ENCODE results near the gene RNASE13.

RNASE13 gene

GRCh38 chr14:21034707-21035106, at the start of gene RNASE13:
Gene RNASE13, minus strand, starts transcription at chr14:21034807. Its CDS starts 519 bp downstream, at chr14:21034288.
- no peak for DNase-seq

GRCh38 chr14:21084396-21084795, 49.8 kb upstream of the RNASE13 start:
- no peak for DNase-seq

GRCh38 chr14:21083565-21084325, 49.1 kb upstream of the RNASE13 start:
- DNase-seq = no peak

GRCh38 chr14:21081521-21082142, 47.0 kb upstream of the RNASE13 start:
- no peak for DNase-seq

- DNase-seq = no peak
These were observed 44.1 kb upstream of the RNASE13 start for GRCh38 chr14:21078726-21079125.

GRCh38 chr14:21078287-21078686, 43.7 kb upstream of the RNASE13 start:
- DNase-seq = no peak

GRCh38 chr14:21077672-21078071, 43.1 kb upstream of the RNASE13 start:
- no peak for DNase-seq

- no peak for DNase-seq
These were observed 41.3 kb upstream of the RNASE13 start for GRCh38 chr14:21075719-21076437.

- DNase-seq = no peak
These were observed 40.0 kb upstream of the RNASE13 start for GRCh38 chr14:21074398-21075272.

- no peak for DNase-seq
These were observed 39.3 kb upstream of the RNASE13 start for GRCh38 chr14:21073921-21074320.

- DNase-seq = no peak
These were observed 38.3 kb upstream of the RNASE13 start for GRCh38 chr14:21072781-21073339.

GRCh38 chr14:21072031-21072473, 37.4 kb upstream of the RNASE13 start:
- no peak for DNase-seq

GRCh38 chr14:21071225-21072030, 36.8 kb upstream of the RNASE13 start:
- DNase-seq = peak; percentile 59

GRCh38 chr14:21070610-21071224, 36.1 kb upstream of the RNASE13 start:
- no peak for DNase-seq

- no peak for DNase-seq
These were observed 35.5 kb upstream of the RNASE13 start, which contains the start of gene ARHGEF40 for GRCh38 chr14:21070083-21070609. Gene ARHGEF40, plus strand, starts transcription at chr14:21070304. Its CDS starts 93 bp downstream, at chr14:21070397.

GRCh38 chr14:21069388-21070082, 34.9 kb upstream of the RNASE13 start:
- DNase-seq = no peak

GRCh38 chr14:21068521-21069387, 34.1 kb upstream of the RNASE13 start:
- DNase-seq = peak; percentile 22

- no peak for DNase-seq
These were observed 32.4 kb upstream of the RNASE13 start for GRCh38 chr14:21066882-21067502.
